Activated CD8-positive, alpha-beta T cell treated with anti-CD3 and anti-CD28 coated beads for 36 hours (primary cell): ENCODE results near the gene FAM240A. TPM values are rescaled to one million over a fixed set of nuclear protein-coding genes. Genes with fewer than 3 reads are reported as not detected.

ENCODE experiments used
- ATAC-seq: fragments of 200-7000 bp; cut with Tn5 transposase; one replicate; pipeline ENCODE4 v1.10.0; 2021; ENCODE audit warnings: mild to moderate bottlenecking, moderate library complexity
- CTCF ChIA-PET: fragments of 350-600 bp; sonication (Branson Sonifier 250); formaldehyde crosslinking; loops from one replicate; lab custom pipeline; 2021; ENCODE audit warnings: antibody characterized with exemption; lab: Charles Lee
- POLR2A ChIA-PET: fragments of 350-600 bp; sonication (Branson Sonifier 250); formaldehyde crosslinking; loops from one replicate; lab custom pipeline; 2021; ENCODE audit warnings: antibody characterized with exemption; lab: Charles Lee
- DNase-seq: peaks from one replicate; pipeline ENCODE4 v3.0.0-alpha.2; 2020
- H3K27ac Mint-ChIP-seq: one replicate; pipeline ENCODE4 v1.8.0; 2021; ENCODE audit warnings: mild to moderate bottlenecking, mixed read lengths
- H3K27me3 Mint-ChIP-seq: one replicate; pipeline ENCODE4 v1.8.0; 2021; ENCODE audit warnings: mixed read lengths
- H3K36me3 Mint-ChIP-seq: one replicate; pipeline ENCODE4 v1.8.0; 2021; ENCODE audit warnings: low read depth, mixed read lengths
- H3K4me1 Mint-ChIP-seq: one replicate; pipeline ENCODE4 v1.8.0; 2021; ENCODE audit warnings: low read depth, mixed read lengths
- H3K4me3 Mint-ChIP-seq: one replicate; pipeline ENCODE4 v1.8.0; 2021; ENCODE audit warnings: mild to moderate bottlenecking, moderate library complexity, mixed read lengths
- H3K9me3 Mint-ChIP-seq: one replicate; pipeline ENCODE4 v1.8.0; 2021; ENCODE audit warnings: mixed read lengths
- intact Hi-C: fragments of 100-400 bp; cut with micrococcal nuclease; formaldehyde crosslinking; loops from one replicate; pipeline ENCODE4 v1.10.0; 2022
- total RNA-seq, 2 experiments: library from RNA; stranded (reverse); gene quantifications; one replicate each; pipeline ENCODE4 v1.2.3, GENCODE V29; 2021
- TF ChIP-seq, protein P1 (sequence below): fragments of 200-600 bp; IDR thresholded peaks from one replicate; pipeline ENCODE4 v1.8.0; 2022; ENCODE audit warnings: antibody characterized with exemption, mild to moderate bottlenecking

The FAM240A gene
- not detected for total RNA-seq

DNA sequence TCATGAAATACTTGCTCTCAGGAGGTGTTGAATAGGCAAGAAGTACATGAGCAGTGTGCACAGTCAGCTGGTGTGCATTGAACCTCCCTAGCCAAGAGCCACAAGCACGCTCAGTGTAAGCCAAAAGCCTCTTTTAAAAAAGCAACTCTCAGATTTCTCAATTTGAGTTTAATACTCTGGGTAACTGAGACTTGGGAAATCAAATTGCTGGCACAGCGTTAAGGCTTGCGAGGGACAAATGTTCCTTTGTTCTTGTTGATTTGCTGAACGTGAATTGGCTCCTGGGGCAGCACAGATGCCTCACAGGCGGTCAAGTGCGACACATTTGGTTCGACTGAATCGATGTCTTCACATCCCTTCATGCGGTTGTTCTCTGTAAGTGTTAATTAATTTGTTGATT is at the start of gene FAM240A:
Gene FAM240A (plus strand): TSS at position 202 of the 400 bp plus-strand sequence. CDS start 159 bp downstream, at position 361.
- no peak for DNase-seq
- peaks cover 15% of the 10 kb centered on the region for H3K27me3 Mint-ChIP-seq
- no peak for ATAC-seq
- H3K4me3 Mint-ChIP-seq = no peak within 1 kb of the TSS
- POLR2A ChIA-PET = no interaction called here
- CTCF ChIA-PET = interaction anchor here (3.8 kb wide), 1 partner anchor 17 kb away, joined by 20 read pairs; no protein-coding TSS in a partner anchor
- H3K9me3 Mint-ChIP-seq = no peaks in the 10 kb centered on the region
- intact Hi-C loops = no loop called here
- TF ChIP-seq, protein P1, sequence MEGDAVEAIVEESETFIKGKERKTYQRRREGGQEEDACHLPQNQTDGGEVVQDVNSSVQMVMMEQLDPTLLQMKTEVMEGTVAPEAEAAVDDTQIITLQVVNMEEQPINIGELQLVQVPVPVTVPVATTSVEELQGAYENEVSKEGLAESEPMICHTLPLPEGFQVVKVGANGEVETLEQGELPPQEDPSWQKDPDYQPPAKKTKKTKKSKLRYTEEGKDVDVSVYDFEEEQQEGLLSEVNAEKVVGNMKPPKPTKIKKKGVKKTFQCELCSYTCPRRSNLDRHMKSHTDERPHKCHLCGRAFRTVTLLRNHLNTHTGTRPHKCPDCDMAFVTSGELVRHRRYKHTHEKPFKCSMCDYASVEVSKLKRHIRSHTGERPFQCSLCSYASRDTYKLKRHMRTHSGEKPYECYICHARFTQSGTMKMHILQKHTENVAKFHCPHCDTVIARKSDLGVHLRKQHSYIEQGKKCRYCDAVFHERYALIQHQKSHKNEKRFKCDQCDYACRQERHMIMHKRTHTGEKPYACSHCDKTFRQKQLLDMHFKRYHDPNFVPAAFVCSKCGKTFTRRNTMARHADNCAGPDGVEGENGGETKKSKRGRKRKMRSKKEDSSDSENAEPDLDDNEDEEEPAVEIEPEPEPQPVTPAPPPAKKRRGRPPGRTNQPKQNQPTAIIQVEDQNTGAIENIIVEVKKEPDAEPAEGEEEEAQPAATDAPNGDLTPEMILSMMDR = no peak
- H3K4me1 Mint-ChIP-seq = no peaks in the 10 kb centered on the region
- no peaks in the 10 kb centered on the region for H3K36me3 Mint-ChIP-seq
- no peak within 1 kb of the TSS for H3K27ac Mint-ChIP-seq

DNA sequence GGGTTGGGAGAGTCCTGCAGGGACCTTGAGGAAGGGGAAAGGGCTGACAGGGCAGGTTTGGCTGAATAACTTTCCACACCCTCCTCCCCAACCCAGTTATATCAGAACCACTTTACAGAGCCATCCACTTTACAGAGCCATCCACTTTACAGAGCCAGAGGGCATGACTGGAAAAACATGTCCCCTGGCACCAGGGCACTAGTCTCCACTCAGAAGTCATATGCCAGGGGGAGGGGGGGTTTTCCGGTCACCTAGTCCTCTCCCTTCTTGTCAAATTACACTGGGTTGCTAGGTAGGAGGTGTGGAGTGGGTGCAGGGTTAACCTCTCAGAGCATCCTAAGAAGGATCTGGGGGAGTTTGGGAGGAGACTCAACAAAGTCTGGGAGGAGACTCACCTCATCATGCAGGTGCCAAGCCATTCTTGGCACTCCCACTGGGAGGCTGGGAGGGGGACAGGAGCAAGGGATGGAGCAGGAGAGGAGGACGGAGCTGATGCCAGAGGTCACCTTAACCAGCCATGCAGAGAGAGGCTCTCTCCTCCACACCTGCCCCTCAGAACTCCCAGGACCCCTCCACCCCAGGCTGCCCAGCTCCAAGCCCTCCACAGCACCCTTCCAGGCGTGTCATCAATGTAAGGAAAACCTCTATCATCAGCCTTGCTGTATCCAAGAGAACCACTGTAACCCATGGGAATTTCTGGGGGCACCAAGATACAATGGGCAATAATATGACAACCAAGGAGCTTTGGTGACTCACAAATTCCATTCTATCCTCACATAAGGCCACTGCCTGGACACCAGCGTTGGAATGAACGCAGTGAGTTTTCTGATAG is 47.9 kb upstream of the FAM240A start:
- POLR2A ChIA-PET = interaction anchor here (1.3 kb wide), 1 partner anchor 76 kb away, joined by 3 read pairs; no protein-coding TSS in a partner anchor
- Mint-ChIP-seq H3K9me3 (peaks cover 2% of the 10 kb centered on the region), H3K4me1 (peaks cover 7% of the 10 kb centered on the region), H3K4me3 (no peak overlapping the region), H3K27me3 (peaks cover 21% of the 10 kb centered on the region), H3K36me3 (no peaks in the 10 kb centered on the region), H3K27ac (no peak overlapping the region)
- DNase-seq (no peak), ATAC-seq (no peak)
- intact Hi-C loops = no loop called here
- TF ChIP-seq, protein P1 = no peak
- CTCF ChIA-PET = interaction anchor here (0.9 to 2.3 kb wide), 4 partner anchors 22 to 76 kb away, joined by 3 to 12 read pairs (median 6); no protein-coding TSS in a partner anchor

- DNase-seq (no peak), ATAC-seq (no peak)
- peaks cover 7% of the 10 kb centered on the region for H3K4me1 Mint-ChIP-seq
- TF ChIP-seq, protein P1 = no peak
- ChIA-PET CTCF (interaction anchor here (0.9 to 2.3 kb wide), 4 partner anchors 22 to 76 kb away, joined by 3 to 12 read pairs (median 6); no protein-coding TSS in a partner anchor), POLR2A (interaction anchor here (1.3 kb wide), 1 partner anchor 77 kb away, joined by 3 read pairs; no protein-coding TSS in a partner anchor)
- peaks cover 21% of the 10 kb centered on the region for H3K27me3 Mint-ChIP-seq
- peak overlapping the region; percentile 60 for H3K4me3 Mint-ChIP-seq
- H3K27ac Mint-ChIP-seq = no peak overlapping the region
- intact Hi-C loops = no loop called here
- peaks cover 2% of the 10 kb centered on the region for H3K9me3 Mint-ChIP-seq
- H3K36me3 Mint-ChIP-seq = no peaks in the 10 kb centered on the region
These were observed 47.2 kb upstream of the FAM240A start for GRCh38 chr3:46565077-46565476.

- peaks cover 21% of the 10 kb centered on the region for H3K27me3 Mint-ChIP-seq
- ATAC-seq (no peak), DNase-seq (no peak)
- H3K9me3 Mint-ChIP-seq = peaks cover 2% of the 10 kb centered on the region
- intact Hi-C loops = no loop called here
- H3K4me3 Mint-ChIP-seq = peak overlapping the region; percentile 60
- peaks cover 7% of the 10 kb centered on the region for H3K4me1 Mint-ChIP-seq
- TF ChIP-seq, protein P1 = no peak
- ChIA-PET CTCF (interaction anchor here (1.2 to 2.3 kb wide), 3 partner anchors 21 to 77 kb away, joined by 3 to 12 read pairs (median 8); no protein-coding TSS in a partner anchor), POLR2A (interaction anchor here (1.3 kb wide), 1 partner anchor 77 kb away, joined by 3 read pairs; no protein-coding TSS in a partner anchor)
- no peaks in the 10 kb centered on the region for H3K36me3 Mint-ChIP-seq
- no peak overlapping the region for H3K27ac Mint-ChIP-seq
These were observed 46.7 kb upstream of the FAM240A start for GRCh38 chr3:46565607-46566039.
